Right atrium auricular region (tissue), 2 donors: ENCODE results near the gene RUBCNL. TPM values are rescaled to one million over a fixed set of nuclear protein-coding genes. Genes with fewer than 3 reads are reported as not detected.

Source experiments
- DNase-seq: peaks from one replicate; pipeline ENCODE4 v3.0.0-alpha.2; 2019; ENCODE audit warnings: low spot score
- H3K27ac ChIP-seq, 2 donors: fragments of 200-600 bp; sonication (generic); 1 replicate in 1 of 2; 2 replicates in 1 of 2; pipeline ENCODE4 v1.5.1; 2016 to 2019
- H3K27me3 ChIP-seq, 2 donors: fragments of 200-600 bp; sonication (generic); one replicate each; pipeline versions ENCODE4 v1.5.1 to v1.6.0; 2017 to 2019
- H3K36me3 ChIP-seq: fragments of 200-600 bp; sonication (generic); one replicate; pipeline ENCODE4 v1.5.1; 2016
- H3K4me1 ChIP-seq, 2 donors: fragments of 200-600 bp; sonication (generic); one replicate each; pipeline versions ENCODE4 v1.5.1 to v1.6.0; 2017 to 2019
- H3K4me3 ChIP-seq, 2 donors: fragments of 200-600 bp; sonication (generic); 1 replicate in 1 of 2; 2 replicates in 1 of 2; pipeline ENCODE4 v1.5.1; 2017 to 2019; ENCODE audit warnings: mild to moderate bottlenecking in 1 of 2, moderate library complexity in 1 of 2
- H3K9me3 ChIP-seq, 2 donors: fragments of 200-600 bp; sonication (generic); one replicate each; pipeline ENCODE4 v1.5.1; 2019
- total RNA-seq, 2 donors: library from RNA; depleted of rRNA; stranded (reverse); fragments of >200 nt; gene quantifications; one replicate each; pipeline ENCODE4 v1.1.0, GENCODE V29; 2016
- TF ChIP-seq, protein P1 (sequence below), 2 donors: fragments of 200-600 bp; sonication (generic); IDR thresholded peaks; one replicate each; pipeline ENCODE4 v1.5.1; 2019; ENCODE audit warnings: antibody characterized with exemption in 2 of 2

RUBCNL gene
- total RNA-seq, 2 donors from 2014 or later, result 0.59 to 1.5 TPM

DNA sequence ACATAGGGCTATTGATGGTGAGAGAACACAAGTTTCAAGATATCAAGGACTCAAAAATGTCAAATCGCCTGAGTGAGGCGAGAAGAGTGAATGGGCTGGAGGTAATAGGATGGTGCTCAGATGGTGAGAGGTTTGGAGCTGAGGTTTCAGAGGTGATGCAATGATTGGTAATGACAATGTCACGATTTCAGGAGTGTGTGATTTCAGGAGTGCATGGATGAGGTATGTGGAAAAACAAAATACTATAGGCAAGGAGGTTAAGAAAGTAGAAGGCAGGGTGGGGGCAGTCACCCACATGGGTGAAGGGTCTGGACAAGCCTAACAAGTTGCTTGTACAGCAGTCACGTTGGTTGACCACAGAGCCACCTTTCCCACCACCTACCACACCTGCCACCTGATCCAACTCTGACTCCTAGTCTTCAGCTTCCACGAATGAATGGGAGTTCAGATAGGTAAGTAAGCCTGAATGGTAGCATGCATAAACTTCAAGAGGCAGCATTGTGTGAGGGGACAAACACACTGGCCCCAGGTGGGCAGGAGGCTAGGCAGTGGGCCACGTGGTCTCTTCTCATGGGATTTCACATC is 71.5 kb downstream of the RUBCNL start:
- H3K27ac ChIP-seq, result no peak overlapping the region
- H3K9me3 ChIP-seq, result peaks cover 0 to 5% of the 10 kb centered on the region in 2 donors
- H3K4me3 ChIP-seq, result no peak overlapping the region
- no peaks in the 10 kb centered on the region for H3K4me1 ChIP-seq
- H3K36me3 ChIP-seq, result no peaks in the 10 kb centered on the region
- peak; percentile 28 for DNase-seq
- no peaks in the 10 kb centered on the region for H3K27me3 ChIP-seq
- TF ChIP-seq, protein P1, sequence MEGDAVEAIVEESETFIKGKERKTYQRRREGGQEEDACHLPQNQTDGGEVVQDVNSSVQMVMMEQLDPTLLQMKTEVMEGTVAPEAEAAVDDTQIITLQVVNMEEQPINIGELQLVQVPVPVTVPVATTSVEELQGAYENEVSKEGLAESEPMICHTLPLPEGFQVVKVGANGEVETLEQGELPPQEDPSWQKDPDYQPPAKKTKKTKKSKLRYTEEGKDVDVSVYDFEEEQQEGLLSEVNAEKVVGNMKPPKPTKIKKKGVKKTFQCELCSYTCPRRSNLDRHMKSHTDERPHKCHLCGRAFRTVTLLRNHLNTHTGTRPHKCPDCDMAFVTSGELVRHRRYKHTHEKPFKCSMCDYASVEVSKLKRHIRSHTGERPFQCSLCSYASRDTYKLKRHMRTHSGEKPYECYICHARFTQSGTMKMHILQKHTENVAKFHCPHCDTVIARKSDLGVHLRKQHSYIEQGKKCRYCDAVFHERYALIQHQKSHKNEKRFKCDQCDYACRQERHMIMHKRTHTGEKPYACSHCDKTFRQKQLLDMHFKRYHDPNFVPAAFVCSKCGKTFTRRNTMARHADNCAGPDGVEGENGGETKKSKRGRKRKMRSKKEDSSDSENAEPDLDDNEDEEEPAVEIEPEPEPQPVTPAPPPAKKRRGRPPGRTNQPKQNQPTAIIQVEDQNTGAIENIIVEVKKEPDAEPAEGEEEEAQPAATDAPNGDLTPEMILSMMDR (IDR thresholded peaks at IDR 0.05), result no peak

DNA sequence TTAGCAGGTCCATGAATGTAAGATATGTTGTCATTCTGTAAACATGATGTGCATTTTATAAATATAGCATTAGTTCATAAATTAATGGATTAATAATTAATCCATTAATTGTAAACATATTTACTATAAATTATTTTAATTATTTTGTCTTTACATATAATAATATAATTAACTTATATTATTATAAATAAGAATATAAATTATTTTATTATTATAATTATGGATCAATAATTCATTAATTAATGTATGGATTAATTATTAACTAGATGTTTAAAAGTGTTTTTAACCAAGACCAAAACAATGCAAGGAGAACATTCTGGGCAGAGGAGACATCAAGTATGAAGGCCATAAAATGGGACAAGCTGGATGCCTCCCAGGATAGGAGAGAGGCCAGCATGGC is 72.0 kb downstream of the RUBCNL start:
- DNase-seq, result no peak
- H3K27me3 ChIP-seq, result no peaks in the 10 kb centered on the region
- H3K36me3 ChIP-seq, result no peaks in the 10 kb centered on the region
- peaks cover 0 to 5% of the 10 kb centered on the region in 2 donors for H3K9me3 ChIP-seq
- no peak overlapping the region for H3K4me3 ChIP-seq
- TF ChIP-seq, protein P1 (IDR thresholded peaks at IDR 0.05), result no peak
- H3K27ac ChIP-seq, result no peak overlapping the region
- H3K4me1 ChIP-seq, result no peaks in the 10 kb centered on the region

DNA sequence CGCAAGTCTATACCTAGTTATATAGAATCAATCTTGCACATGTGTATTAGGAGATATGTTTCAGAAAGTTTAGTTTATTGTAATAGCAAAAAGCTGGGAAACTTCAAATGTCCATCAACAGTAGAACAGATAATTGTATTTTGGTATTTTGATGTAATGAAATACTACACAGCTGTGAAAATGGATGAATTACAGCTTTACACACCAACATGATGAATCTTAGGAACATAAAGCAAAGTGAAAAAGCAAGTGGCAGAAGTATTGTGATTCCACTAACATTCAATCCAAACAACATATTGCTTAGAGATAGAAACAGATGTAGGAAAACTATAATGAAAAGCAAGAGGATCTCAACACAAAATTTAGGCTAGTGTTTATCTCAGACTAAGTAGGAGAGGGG is 72.5 kb downstream of the RUBCNL start:
- no peak for DNase-seq
- TF ChIP-seq, protein P1 (IDR thresholded peaks at IDR 0.05), result no peak
- H3K27ac ChIP-seq, result no peak overlapping the region
- no peaks in the 10 kb centered on the region for H3K27me3 ChIP-seq
- no peak overlapping the region for H3K4me3 ChIP-seq
- no peaks in the 10 kb centered on the region for H3K36me3 ChIP-seq
- no peaks in the 10 kb centered on the region for H3K4me1 ChIP-seq
- peaks cover 0 to 10% of the 10 kb centered on the region in 2 donors for H3K9me3 ChIP-seq

DNA sequence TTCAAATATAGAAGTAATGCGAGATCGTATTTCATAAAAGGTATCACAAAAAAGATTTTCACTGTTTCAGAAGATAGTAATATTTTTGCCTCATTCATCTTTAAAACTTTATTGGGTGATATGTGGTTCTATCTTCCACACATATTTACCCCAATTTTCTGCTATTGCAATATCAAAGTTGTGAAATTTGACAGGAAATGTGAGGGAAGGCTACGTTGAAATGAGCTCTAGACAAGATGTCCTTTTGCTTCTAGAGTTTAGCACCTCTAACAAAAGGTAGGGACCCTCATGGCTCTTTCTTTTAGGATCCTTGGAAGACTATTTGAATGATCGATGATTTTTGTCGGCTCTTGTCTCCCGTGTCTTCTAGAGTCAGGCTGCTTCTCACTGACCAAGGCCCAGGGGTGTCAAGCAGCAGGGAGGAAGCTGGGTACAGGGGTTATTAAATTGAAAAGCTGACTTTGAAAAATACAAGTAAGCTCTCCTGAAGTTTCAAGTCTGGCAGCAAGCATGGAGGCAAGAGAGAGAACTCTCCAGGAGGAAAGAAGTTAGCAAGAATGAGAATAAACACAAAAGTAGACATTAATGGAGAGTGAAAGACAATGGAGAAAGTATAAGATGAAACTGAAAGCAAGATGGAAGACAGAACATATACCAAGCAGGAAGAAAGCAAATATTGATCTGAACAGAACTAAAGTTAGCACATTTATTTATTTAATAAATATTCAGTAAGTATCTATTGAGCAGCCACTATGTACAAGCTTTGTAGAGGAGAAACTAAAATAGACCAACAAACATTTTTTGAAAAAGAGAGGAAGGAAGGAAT is 73.4 kb downstream of the RUBCNL start:
- no peak for DNase-seq
- Histone ChIP-seq H3K4me3 (no peak overlapping the region), H3K27me3 (no peaks in the 10 kb centered on the region), H3K9me3 (peaks cover 0 to 11% of the 10 kb centered on the region in 2 donors), H3K27ac (no peak overlapping the region), H3K4me1 (no peaks in the 10 kb centered on the region), H3K36me3 (no peaks in the 10 kb centered on the region)
- TF ChIP-seq, protein P1 (IDR thresholded peaks at IDR 0.05), result no peak

DNA sequence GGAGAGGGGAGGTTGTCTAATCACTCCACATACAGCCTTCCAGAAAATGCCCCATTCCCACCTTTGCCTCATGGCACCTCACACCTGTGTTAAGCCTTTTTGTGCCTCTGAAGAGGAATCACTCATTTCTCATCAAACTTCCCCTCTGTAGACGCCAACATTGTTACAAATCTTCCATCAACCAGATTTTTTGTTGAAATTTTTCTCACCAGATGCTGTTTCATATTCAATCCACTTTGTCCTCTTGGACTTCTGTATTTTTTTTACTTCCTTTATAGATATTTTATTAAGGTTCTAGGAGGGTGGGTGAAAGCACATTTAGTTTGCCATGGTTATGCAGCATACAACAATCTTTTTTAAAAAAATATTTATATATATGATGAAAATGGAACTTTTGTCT is 74.0 kb downstream of the RUBCNL start:
- Histone ChIP-seq H3K36me3 (no peaks in the 10 kb centered on the region), H3K4me1 (no peaks in the 10 kb centered on the region), H3K27me3 (no peaks in the 10 kb centered on the region), H3K27ac (no peak overlapping the region), H3K4me3 (no peak overlapping the region), H3K9me3 (peaks cover 0 to 11% of the 10 kb centered on the region in 2 donors)
- no peak for DNase-seq
- TF ChIP-seq, protein P1 (IDR thresholded peaks at IDR 0.05), result no peak
